HEK293 (cell line): ENCODE data around the gene GSG1.

Experiments
- CTCF ChIA-PET: fragments of 350-600 bp; formaldehyde crosslinking; extraction: SDS; loops from one replicate; lab custom pipeline; 2021; ENCODE audit warnings: antibody characterized with exemption; lab: Yijun Ruan, JAX
- POLR2A ChIA-PET: fragments of 300-600 bp; formaldehyde crosslinking; extraction: SDS; loops from one replicate; lab custom pipeline; 2020; ENCODE audit warnings: antibody characterized with exemption, inconsistent platforms; lab: Yijun Ruan, JAX
- H3K27ac ChIP-seq: fragments of 200-500 bp; sonication (Bioruptor generic); 2 replicates; pipeline ENCODE4 v1.5.1; 2014; ENCODE audit warnings: low read depth, low read length, control low read depth, inconsistent platforms; ENCODE audit errors: extremely low read depth
- H3K36me3 ChIP-seq, 2 experiments: fragments of 200-500 bp in 1 of 2; sonication (Bioruptor generic) in 1 of 2; 1 replicate in 1 of 2; 2 replicates in 1 of 2; pipeline ENCODE4 v1.5.1; 2014 to 2017; ENCODE audit warnings: inconsistent platforms in 2 of 2, low read length in 2 of 2; ENCODE audit not compliant: control insufficient read depth in 2 of 2, insufficient read depth in 1 of 2
- H3K4me1 ChIP-seq: fragments of 200-500 bp; sonication (Bioruptor generic); 2 replicates; pipeline ENCODE4 v1.5.1; 2014; ENCODE audit warnings: mild to moderate bottlenecking, low read length, inconsistent platforms; ENCODE audit not compliant: control insufficient read depth, insufficient read depth
- H3K4me3 ChIP-seq: 2 replicates; pipeline ENCODE4 v1.5.1; 2011; ENCODE audit warnings: low read depth, mild to moderate bottlenecking, control low read depth, low read length, moderate library complexity
- H3K9me3 ChIP-seq: fragments of 200-500 bp; sonication (Bioruptor generic); 2 replicates; pipeline ENCODE4 v1.5.1; 2014; ENCODE audit warnings: low read depth, low read length, inconsistent platforms; ENCODE audit not compliant: control insufficient read depth, insufficient read depth
- FEZF1 ChIP-seq: fragments of 450-650 bp; formaldehyde crosslinking; IDR thresholded peaks from 2 replicates; pipeline ENCODE4 v1.5.1; 2016; ENCODE audit warnings: missing biosample characterization, missing genetic modification characterization
- KLF1 ChIP-seq: fragments of 450-650 bp; formaldehyde crosslinking; IDR thresholded peaks from 2 replicates; pipeline ENCODE4 v1.5.1; 2016; ENCODE audit warnings: missing biosample characterization, missing genetic modification characterization
- KLF17 ChIP-seq: fragments of 450-650 bp; formaldehyde crosslinking; IDR thresholded peaks from 2 replicates; pipeline ENCODE4 v1.5.1; 2016; ENCODE audit warnings: missing biosample characterization, missing genetic modification characterization
- KLF7 ChIP-seq: fragments of 450-650 bp; formaldehyde crosslinking; IDR thresholded peaks from 2 replicates; pipeline ENCODE4 v1.5.1; 2016; ENCODE audit warnings: missing biosample characterization, missing genetic modification characterization, borderline replicate concordance
- YY2 ChIP-seq: fragments of 450-650 bp; formaldehyde crosslinking; IDR thresholded peaks from 2 replicates; pipeline ENCODE4 v1.5.1; 2016; ENCODE audit warnings: missing biosample characterization, missing genetic modification characterization
- ZIC2 ChIP-seq: fragments of 450-650 bp; formaldehyde crosslinking; IDR thresholded peaks from 2 replicates; pipeline ENCODE4 v1.5.1; 2016; ENCODE audit warnings: missing biosample characterization, missing genetic modification characterization
- ZNF155 ChIP-seq: fragments of 450-650 bp; formaldehyde crosslinking; IDR thresholded peaks from 2 replicates; pipeline ENCODE4 v1.5.1; 2016; ENCODE audit warnings: missing biosample characterization, missing genetic modification characterization
- ZNF157 ChIP-seq: fragments of 450-650 bp; formaldehyde crosslinking; IDR thresholded peaks from 2 replicates; pipeline ENCODE4 v1.5.1; 2016; ENCODE audit warnings: missing biosample characterization, missing genetic modification characterization
- ZNF24 ChIP-seq: fragments of 450-650 bp; formaldehyde crosslinking; IDR thresholded peaks from 2 replicates; pipeline ENCODE4 v1.5.1; 2016; ENCODE audit warnings: missing biosample characterization, missing genetic modification characterization
- ZNF274 ChIP-seq, 2 experiments: fragments of 200-500 bp in 1 of 2; fragments of 450-650 bp in 1 of 2; sonication (Bioruptor generic) in 1 of 2; formaldehyde crosslinking in 1 of 2; IDR thresholded peaks; 2 replicates each; pipeline versions ENCODE4 v1.5.1 to v1.6.1; 2014 to 2016; ENCODE audit warnings: borderline replicate concordance in 1 of 2, inconsistent platforms in 1 of 2, low read length in 1 of 2, missing biosample characterization in 1 of 2, missing genetic modification characterization in 1 of 2
- ZNF280D ChIP-seq: fragments of 450-650 bp; formaldehyde crosslinking; IDR thresholded peaks from 2 replicates; pipeline ENCODE4 v1.5.1; 2016; ENCODE audit warnings: missing biosample characterization, missing genetic modification characterization
- ZNF292 ChIP-seq: fragments of 450-650 bp; formaldehyde crosslinking; IDR thresholded peaks from 2 replicates; pipeline ENCODE4 v1.5.1; 2016; ENCODE audit warnings: low read depth, missing biosample characterization, missing genetic modification characterization, borderline replicate concordance
- ZNF354C ChIP-seq: fragments of 450-650 bp; formaldehyde crosslinking; IDR thresholded peaks from 2 replicates; pipeline ENCODE4 v1.5.1; 2016; ENCODE audit warnings: missing biosample characterization, missing genetic modification characterization, low read depth, borderline replicate concordance
- ZNF513 ChIP-seq: fragments of 450-650 bp; IDR thresholded peaks from 2 replicates; pipeline ENCODE4 v1.5.1; 2018; ENCODE audit warnings: missing biosample characterization, missing genetic modification characterization
- ZNF521 ChIP-seq: fragments of 450-650 bp; formaldehyde crosslinking; IDR thresholded peaks from 2 replicates; pipeline ENCODE4 v1.5.1; 2017; ENCODE audit warnings: missing biosample characterization, mild to moderate bottlenecking, missing genetic modification characterization
- ZNF530 ChIP-seq: fragments of 450-650 bp; formaldehyde crosslinking; IDR thresholded peaks from 2 replicates; pipeline ENCODE4 v1.5.1; 2016; ENCODE audit warnings: low read depth, missing biosample characterization, missing genetic modification characterization
- ZNF561 ChIP-seq: fragments of 450-650 bp; IDR thresholded peaks from 2 replicates; pipeline ENCODE4 v1.5.1; 2018; ENCODE audit warnings: missing biosample characterization, missing genetic modification characterization, borderline replicate concordance
- ZNF639 ChIP-seq: fragments of 450-650 bp; formaldehyde crosslinking; IDR thresholded peaks from 2 replicates; pipeline ENCODE4 v1.5.1; 2016; ENCODE audit warnings: missing biosample characterization, missing genetic modification characterization
- ZNF692 ChIP-seq: fragments of 450-650 bp; formaldehyde crosslinking; IDR thresholded peaks from 2 replicates; pipeline ENCODE4 v1.5.1; 2016; ENCODE audit warnings: missing biosample characterization, missing genetic modification characterization
- ZNF791 ChIP-seq: fragments of 450-650 bp; formaldehyde crosslinking; IDR thresholded peaks from 2 replicates; pipeline ENCODE4 v1.5.1; 2016; ENCODE audit warnings: missing biosample characterization, missing genetic modification characterization
- ZNF792 ChIP-seq: fragments of 450-650 bp; formaldehyde crosslinking; IDR thresholded peaks from 2 replicates; pipeline ENCODE4 v1.5.1; 2016; ENCODE audit warnings: missing biosample characterization, missing genetic modification characterization

GSG1 gene

GRCh38 chr12:13069380-13069779 lies 34.1 kb downstream of the GSG1 start (continued):
- TF ChIP-seq KLF7 (tag by site-specific recombination), result no peak

- no peak for TF ChIP-seq ZNF280D
- no peak for TF ChIP-seq ZNF513 (tag by site-specific recombination)
- no peak for TF ChIP-seq ZNF24 (tag by site-specific recombination)
- TF ChIP-seq ZNF561 (tag by site-specific recombination), result no peak
- no peak for TF ChIP-seq ZNF354C (tag by site-specific recombination)
- TF ChIP-seq ZIC2 (tag by site-specific recombination), result no peak
- no peak for TF ChIP-seq ZNF521 (tag by site-specific recombination)
- TF ChIP-seq ZNF792 (tag by site-specific recombination), result no peak
- TF ChIP-seq KLF1 (tag by site-specific recombination), result no peak
- TF ChIP-seq ZNF791 (tag by site-specific recombination), result no peak
- TF ChIP-seq ZNF274 (IDR thresholded peaks at IDR 0.05; ENCODE audit: low read length), result no peak
- no peak for TF ChIP-seq ZNF274 (tag by site-specific recombination; IDR thresholded peaks at IDR 0.05; ENCODE audit: borderline replicate concordance)
- no peak for TF ChIP-seq ZNF530 (tag by site-specific recombination)
- no peak for TF ChIP-seq ZNF155 (tag by site-specific recombination)
- TF ChIP-seq ZNF292 (tag by site-specific recombination), result no peak
- no peak for TF ChIP-seq KLF17 (tag by site-specific recombination)
- no peak for TF ChIP-seq ZNF692 (tag by site-specific recombination)
- no peak for TF ChIP-seq ZNF639 (tag by site-specific recombination)
- TF ChIP-seq YY2 (tag by site-specific recombination), result no peak
- no peak for TF ChIP-seq FEZF1 (tag by site-specific recombination)
- no peak for TF ChIP-seq ZNF157 (tag by site-specific recombination)
- no peak overlapping the region for H3K27ac ChIP-seq
- ChIA-PET CTCF (no interaction called here), POLR2A (no interaction called here)
- H3K4me3 ChIP-seq, result no peak overlapping the region
- no peaks in the 10 kb centered on the region for H3K4me1 ChIP-seq
- H3K36me3 ChIP-seq, result peaks cover 3 to 71% of the 10 kb centered on the region in 2 experiments; a peak in 2 of 3 replicates
- H3K9me3 ChIP-seq, result no peaks in the 10 kb centered on the region
Measured at GRCh38 chr12:13067322-13067721, 36.1 kb downstream of the GSG1 start.
